Hematopoietic multipotent progenitor cell treated with erythropoietin and hydrocortisone succinate and interleukin-3 and kit ligand, for 4 days (in vitro differentiated cells): ENCODE measurements around the gene TRIP10.
"Not testable (repeated sequence)": the region's sequence is repeated elsewhere in the genome, so short reads cannot be mapped to it uniquely, and the experiment has no call there.

Source experiments
- DNase-seq: peaks from one replicate; pipeline ENCODE4 v3.0.0-alpha.2; 2015

Gene TRIP10

DNA sequence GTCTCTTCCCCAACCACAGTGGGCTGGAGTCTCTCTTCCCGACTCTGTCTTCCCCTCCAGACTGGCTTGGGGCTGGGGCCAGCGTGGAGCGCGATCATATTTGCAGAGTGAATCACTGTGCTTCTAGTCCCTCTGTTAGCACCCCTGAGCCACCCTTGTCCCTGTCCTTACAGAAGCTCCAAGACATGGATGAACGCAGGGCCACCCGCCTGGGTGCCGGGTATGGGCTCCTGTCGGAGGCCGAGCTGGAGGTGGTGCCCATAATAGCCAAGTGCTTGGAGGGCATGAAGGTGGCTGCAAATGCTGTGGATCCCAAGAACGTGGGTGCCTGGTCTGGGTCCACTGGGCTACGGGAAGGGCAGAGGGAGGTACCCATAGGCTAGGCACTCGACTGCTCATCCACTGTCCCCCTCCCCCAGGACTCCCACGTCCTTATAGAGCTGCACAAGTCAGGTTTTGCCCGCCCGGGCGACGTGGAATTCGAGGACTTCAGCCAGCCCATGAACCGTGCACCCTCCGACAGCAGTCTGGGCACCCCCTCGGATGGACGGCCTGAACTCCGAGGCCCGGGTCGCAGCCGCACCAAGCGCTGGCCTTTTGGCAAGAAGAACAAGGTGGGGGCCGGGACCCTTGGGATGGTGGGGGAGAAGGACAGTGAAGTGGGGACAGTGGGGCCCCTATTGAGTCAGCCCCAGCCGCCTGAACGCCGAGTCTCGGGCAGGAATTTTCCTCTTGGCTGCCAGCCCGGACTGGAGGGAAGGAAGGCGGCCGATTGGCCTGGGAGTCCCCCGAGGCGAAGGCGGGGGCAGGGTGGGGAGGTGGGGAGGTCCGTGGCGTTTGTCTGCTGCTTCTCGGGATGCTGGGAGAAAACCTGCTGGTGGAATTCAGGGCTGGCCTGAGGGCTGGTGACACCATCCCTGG lies 5.2 kb downstream of the TRIP10 start:
- DNase-seq, result no peak

DNA sequence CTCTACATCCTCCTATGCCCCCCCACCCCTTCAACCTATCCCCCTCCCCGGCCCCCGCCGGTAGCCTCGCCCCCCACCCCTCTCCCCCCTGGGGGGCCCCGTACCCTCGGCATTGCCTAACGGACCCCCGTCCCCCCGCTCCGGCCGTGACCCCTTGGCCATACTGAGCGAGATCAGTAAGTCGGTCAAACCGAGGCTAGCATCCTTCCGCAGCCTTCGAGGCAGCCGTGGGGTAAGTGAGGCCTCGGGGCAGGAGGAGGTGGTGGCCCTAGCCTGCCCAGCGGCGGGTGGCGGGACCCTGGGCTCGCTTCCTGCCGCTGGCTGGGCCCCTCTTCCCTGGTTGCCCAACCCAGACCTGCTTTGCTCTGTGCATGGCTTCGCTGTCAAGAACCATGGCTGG lies 6.5 kb downstream of the TRIP10 start:
- DNase-seq, result no peak

DNA sequence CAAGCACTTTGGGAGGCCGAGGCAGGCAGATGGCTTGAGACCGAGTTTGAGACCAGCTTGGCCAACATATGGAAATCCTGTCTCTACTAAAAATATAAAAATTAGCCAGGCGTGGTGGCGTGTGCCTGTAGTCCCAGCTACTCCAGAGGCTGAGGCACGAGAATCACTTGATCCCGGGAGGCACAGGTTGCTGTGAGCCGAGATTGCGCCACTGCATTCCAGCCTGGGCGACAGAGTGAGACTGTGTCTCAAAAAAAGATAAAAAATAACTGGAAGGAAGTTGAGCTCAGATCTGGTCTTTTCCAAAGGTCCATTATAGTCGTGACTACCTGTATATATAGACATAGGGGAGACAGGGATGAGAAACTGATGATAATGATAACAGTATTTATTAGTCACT lies 9.1 kb downstream of the TRIP10 start:
- DNase-seq, result not testable (repeated sequence)

DNA sequence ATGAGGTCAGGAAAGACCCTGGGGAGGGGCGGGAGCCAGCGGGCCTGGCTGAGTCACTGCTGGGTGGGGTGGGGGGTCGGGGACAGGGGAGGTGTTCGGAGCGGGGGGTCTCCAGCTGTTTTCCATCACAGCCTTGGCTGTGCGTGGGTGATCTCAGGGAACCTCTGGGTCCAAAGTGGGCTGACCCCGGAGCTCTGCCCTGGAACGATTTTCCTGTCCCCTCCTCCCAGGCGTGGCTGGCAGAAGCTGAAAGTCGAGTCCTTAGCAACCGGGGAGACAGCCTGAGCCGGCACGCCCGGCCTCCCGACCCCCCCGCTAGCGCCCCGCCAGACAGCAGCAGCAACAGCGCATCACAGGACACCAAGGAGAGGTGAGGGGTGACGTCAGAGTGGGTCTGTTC lies 10.6 kb downstream of the TRIP10 start:
- DNase-seq, result no peak

DNA sequence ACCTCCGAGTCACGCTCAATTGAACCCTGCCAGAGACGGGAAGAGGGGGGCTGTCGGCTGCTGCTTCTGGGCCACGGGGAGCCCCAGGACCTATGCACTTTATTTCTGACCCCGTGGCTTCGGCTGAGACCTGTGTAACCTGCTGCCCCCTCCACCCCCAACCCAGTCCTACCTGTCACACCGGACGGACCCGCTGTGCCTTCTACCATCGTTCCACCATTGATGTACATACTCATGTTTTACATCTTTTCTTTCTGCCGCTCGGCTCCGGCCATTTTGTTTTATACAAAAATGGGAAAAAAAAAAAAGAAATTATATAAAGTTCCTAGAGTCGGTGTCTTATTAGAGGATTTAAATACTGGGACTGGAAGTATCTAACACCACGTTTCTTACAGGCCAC lies 11.7 kb downstream of the TRIP10 start:
- DNase-seq, result no peak

DNA sequence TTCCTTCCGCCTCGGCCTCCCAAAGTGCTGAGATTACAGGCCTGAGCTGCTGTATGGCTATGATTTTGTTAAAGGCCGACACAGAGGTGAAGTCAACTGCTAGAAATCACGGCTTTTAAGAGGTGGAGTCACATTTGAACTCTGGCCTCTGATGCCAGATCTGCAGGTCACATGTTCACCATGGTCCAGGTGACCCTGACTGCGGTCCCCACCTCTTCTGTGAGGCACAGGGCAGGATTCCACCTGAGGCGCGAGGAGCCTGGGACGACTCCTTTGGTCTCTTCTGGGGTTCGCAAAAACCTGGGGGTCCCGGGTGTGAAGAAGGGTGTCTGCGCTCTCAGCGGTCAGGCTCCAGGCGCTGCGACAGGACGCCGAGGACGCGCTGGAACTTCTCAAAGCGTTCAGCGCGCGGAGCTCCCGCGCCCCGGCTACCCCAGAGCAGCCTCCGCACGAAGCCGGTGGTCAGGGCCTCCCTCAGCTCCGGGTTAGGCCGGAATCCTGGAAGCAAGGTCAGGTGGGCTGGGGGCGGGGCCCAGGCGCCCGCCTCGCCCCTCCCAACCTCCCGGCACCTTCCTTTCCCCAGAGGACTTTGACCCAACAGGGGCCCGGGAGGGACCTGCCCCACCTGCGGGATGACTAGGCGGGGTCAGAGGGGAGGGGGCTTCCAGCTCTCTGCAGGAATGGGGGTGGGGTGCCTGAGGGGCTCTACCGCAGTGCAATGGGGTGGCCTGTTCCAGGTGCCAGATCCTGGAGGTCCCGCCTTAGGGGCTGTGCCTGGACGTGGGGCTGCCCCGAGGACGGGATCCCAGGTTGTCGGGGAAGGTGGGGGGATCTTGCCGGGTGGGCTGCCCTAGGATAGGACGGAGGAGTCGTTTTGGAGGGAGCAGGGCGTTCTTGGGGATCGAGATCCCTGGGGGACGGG lies 13.0 kb downstream of the TRIP10 start:
- no peak for DNase-seq

DNA sequence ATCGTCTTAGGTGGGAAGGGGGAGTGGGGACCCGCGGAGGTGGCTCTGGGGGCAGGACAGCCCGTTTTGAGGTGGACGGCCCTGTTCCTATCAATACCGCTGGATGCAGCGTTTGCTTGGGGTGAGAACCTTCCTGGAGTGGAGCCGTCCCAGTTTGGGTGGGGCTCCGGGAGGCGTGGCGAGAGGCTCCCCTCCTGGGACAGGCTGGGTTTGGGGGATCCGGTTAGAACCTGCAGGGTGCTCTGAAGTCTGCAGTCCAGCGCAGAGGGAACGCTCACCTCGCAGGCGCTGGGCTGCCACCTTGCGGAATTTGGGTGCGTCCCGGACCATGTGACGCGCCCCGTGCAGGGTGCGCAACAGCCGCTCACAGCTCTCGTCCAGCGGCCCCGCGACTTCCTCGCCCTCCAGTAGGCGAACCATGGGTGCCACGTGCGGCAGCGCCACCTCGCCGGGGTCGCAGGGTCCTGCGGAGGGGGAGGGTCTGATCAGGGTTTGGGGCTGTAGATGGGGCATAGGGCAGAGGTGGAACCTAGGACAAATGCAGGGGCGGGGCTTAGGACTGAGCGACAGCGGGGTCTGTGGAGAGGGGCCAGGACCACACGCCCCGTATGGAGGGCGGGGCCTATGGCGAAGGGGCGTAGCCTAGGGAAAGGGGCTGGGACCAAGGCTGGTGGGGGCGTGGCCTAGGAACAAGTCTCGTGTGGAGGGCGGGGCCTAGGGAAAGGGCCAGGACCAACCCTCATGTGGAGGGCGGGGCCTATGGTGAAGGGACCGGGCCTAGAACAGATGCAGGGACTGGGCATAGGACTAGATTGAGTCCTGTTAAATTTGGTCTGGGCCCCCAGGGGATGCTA lies 13.9 kb downstream of the TRIP10 start:
- peak; percentile 98 for DNase-seq

DNA sequence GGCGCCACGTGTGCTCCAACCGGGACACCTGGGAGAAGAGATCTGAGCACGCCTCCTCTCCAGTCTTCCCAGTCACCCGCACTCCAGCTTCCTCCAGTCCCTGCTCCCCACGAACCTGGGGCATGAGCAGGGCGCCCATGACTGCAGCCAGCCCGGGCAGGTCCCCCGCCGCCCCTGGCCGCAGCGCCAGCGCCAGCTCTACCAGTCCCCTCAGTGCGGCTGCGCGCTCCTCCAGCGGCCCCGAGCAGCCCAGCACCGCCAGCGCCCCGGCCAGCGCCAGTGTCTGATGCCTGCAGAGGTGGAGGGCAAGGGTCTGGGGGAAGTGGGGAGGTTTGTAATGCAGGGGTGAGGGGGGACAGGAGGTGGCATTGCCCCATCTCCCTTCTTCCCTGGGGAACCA lies 14.7 kb downstream of the TRIP10 start:
- no peak for DNase-seq

DNA sequence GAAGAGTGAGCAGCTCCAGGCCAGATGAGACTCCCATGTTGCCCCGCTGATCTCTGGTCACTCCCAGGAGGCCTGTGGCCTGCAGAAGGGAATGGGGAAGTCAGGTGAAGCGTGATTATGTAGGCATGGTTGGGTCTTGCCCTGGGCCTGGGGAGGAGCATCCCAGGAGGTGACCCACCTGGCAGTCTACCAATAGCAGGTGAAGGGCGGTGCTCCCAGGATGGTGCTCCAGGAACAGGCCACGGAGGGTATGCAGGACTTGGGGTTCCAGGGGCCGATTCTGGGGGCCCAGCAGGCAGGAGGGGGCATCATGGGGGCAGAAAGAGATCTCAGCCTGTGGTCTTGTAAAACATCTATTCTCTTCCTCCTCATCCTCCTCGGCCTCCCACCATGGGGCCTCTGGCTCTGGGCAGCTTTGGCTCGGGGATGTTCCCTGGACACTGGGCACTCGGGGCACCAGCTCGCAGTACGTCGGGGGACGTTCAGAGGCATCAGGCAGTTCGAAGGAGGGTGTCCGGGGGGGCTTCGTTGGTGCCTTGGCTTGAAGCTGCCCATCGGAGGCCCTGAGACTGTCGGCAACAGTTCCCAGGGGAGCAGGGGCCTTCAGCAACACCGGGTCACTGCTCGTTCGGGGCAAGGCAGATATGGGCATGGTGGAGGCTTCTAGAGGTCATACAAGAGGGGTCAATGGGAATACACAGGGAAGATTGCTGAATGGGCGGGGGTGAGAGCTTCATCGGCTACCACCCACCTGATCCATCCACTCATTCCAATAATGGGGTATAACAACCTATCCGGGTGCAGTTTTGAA lies 15.4 kb downstream of the TRIP10 start:
- no peak for DNase-seq

DNA sequence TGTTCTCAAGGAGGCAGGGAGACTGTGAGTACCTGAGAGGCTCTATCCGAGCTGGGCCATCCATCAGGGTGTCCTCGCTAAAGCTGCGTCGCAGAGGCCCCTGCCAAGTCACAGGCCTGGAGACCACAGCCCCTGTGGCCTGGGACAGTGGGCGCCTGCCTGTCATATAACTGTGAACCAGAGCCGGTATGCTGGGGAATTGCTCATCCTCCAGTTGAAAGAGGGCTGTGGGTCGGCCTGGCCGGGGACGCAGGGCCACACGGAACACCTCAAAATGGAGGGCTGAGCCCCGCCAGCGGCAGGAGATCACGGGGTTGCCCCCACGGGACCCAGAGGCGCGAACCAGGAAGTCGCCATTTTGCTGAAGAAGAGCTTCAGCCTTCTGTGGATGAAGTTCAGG lies 21.1 kb downstream of the TRIP10 start:
- DNase-seq, result no peak

DNA sequence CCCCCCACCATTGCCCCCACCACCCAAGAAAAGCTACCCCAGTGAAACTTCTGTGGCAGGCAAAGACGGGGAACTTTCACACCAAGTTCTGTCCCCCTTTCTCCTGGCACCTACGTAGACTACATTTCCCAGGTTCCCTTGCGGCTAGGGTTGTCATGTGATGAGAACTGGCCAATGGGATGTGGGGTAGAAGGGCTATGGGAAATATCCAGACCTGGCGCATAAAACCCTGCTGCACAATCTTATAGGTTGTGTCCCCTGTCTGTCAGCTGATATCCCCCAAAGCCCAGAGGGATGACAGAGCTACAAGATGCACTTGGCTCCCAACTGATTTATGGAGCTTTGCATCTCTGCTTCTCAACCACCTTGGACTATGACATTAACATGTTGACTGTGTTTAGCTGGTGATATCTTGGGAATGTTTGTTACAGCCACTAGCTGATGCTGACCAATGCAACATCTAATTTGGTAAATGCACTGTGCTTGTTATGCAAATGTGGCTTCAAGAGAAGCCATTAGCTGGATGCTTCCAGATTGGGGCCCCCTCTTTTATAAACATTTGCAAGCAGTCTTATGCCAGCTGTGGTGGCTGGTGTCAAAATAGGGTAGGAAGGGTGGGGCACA lies 21.7 kb downstream of the TRIP10 start:
- peak; percentile 67 for DNase-seq

DNA sequence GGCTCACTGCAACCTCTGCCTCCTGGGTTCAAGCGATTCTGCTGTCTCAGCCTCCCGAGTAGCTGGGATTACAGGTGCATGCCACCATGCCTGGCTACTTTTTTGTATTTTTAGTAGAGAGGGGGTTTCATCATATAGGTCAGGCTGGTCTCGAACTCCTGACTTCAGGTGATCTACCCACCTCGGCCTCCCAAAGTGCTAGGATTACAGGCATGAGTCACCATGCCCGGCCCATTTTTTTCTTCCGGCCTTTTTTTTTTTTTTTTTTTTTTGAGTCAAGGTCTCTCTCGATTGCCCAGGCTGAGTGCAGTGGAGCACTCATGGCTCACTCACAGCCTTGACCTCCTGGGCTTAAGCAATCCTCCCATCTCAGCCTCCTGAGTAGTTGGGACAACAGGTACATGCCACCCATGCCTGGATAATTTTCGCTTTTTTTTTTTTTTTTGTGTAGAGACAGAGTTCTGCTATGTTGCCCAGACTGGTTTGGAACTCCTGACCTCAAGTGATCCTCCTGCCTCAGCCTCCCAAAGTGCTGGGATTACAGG lies 22.8 kb downstream of the TRIP10 start:
- DNase-seq, result not testable (repeated sequence)

DNA sequence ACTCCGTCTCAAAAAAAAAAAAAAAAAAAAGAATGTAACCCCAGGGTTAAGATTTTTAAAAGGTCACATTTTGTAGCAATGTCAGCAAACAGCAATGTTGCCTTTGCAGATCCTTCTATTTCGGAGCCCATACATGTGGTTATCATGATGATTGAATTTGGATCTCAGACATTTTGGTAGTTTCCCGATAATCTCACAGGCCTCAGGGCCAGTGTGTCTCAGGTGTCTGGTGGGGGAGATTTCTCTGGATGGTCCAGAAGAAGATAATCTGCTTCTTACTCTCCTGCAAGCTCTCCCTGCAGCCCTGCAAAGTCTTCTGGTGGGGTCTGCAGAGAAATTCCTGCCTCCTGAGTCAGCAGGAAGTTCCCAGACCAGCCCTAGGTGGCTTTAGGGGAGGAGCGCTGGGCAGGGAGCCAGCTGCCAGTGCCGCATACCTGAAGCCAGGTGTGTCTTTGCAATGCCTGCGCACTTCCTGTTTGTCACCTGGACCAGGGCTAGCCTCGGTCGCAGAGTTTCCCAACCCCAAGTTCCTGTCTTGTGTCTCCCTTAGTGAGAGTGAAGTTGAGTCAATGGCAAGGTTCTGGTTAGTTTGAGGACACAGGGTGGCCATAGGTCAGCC lies 26.4 kb downstream of the TRIP10 start:
- DNase-seq, result no peak

DNA sequence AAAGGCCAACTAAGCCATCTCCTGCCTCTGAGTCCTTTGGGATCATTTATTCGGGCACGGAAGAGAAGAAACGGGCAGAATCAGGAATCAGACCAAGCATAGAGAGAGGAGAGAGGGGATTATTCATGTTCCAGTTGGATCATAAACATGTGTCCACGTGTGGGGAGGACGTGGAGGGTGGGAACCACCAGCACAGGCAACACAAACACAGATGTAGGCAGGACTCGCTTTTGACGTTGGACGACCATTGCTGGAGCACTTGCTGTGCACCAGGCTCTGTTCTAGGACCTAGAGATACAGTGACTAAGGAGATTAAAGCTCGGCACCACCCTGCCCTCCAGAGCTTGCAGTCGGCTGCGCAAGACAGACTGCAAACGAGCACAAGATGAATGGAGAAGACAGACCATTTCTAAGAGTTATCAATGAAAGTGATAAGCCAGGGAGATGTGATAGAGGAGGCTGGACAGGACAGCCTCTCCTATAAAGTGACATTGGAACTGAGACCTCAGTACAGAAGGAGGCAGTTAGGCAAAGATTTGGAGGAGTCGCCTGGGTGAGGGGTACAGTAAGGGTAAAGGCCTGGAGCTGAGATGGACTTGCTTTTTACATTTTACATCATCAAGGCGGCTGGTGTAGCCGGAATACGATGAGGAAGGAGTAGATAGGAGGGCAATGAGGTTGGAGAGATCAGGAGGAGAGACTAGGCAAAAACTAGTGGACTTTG lies 27.0 kb downstream of the TRIP10 start:
- no peak for DNase-seq

DNA sequence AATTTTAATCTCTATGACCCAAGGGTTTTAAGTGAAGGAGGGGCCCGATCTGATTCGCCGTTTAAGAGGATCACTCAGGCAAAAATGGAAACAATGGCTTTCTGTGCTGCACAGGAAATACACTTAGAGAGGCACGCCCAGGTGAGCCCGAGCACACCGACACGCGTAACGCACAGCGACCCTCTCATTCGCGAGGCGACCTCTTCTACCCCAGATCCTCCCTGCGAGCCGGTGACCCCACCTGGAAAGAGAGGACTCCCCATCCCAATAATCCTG lies 27.5 kb downstream of the TRIP10 start:
- DNase-seq, result peak; percentile 55

DNA sequence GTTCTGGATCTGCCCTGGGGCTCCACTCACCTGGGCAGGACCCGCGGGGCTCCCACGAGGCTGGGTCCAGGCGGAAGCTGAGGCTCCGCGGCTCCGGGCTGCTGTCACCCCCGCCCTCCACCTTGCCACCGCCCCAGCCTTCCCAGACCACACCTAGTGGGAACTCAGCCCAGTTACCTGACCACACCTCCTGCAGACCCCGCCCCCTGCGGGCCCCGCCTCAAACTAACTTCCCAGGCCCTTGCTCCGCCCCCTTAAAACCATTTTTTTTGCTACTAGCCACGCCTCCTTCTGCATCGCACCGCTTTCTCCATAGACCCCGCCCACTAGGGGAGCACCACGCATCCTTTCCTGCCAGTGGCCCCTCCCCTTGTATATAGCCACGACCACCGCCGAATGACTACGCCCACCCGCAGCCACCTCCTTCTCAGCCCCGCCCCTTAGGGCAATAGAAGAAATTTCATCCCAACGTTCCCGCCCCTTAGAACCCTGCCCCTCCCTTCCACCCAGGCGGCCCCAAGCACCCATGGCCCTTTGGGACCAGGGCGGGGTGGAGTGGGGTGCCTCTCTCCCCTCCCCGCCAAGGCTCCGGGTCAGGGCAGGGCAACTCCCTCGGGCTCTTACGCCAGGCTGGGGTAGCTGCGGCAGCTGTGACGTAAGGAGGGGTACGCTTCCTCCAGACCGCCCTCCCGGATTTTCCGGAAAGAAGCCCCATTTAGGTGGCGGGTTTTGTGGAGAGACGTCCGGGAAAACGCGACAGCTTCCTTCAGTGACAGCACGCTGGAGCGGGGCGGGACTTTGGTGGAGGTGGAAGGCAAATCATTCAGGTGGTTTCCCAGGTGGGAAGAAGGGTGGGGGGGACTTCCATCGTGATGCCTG lies 28.1 kb downstream of the TRIP10 start, which contains the start of gene SH2D3A:
TSS of gene SH2D3A (minus strand) at position 79 of the 879 bp plus-strand sequence. CDS start 3,687 bp downstream, outside the sequence.
- peak; percentile 98 for DNase-seq

DNA sequence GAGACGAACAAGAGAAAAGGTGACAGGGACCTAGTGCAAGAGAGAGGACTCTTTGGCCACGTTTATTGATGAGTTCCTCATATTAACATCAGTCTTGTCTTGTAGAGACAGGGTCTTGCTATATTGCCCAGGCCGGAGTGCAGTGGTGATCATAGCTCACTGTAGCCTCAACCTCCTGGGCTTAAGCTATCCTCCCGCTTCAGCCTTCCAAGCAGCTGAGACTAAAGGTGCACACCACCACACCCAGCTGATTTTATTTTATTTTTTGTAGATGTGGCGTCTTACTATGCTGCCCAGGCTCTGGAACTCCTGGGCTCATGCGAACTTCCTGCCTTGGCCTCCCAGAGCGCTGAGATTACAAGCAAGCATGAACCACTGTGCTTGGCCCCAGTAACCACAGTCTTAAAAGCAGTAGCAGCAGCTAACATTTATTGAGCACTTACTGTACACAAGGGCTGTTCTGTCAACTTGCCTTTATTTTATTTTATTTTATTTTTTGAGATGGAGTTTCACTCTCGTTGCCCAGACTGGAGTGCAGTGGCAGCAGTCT lies 28.8 kb downstream of the TRIP10 start:
- no peak for DNase-seq

DNA sequence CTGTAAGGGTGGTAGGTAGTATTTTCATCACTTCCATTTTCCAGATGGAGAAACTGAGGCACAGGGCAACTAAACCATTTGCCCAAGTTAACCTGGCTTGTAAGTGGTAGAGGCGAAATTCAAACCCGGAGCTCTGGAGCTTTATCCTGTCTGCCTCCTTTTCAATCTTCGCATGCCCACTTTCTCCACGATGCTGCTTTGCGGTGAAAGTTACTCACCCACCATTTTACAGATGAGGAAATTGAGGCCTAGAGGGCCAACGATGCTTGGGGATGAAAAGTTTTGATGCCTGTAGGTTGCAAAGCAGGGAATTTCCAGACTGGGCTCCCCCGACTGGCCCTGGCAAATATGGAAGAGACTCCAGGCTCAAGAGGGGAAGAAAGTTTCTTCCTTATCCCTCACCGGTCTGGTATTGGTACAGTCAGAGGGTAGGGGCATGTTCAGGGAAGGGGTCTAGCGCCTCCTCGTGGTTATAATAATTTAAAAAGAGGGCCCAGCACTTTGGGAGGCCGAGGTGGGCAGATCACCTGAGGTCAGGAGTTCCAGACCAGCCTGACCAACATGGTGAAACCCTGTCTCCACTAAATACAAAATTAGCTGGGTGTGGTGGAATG lies 29.6 kb downstream of the TRIP10 start:
- peak; percentile 58 for DNase-seq
